ENCODE measurements around the gene SVEP1.
"Not testable (repeated sequence)": the region's sequence is repeated elsewhere in the genome, so short reads cannot be mapped to it uniquely, and the experiment has no call there.

The SVEP1 gene

DNA sequence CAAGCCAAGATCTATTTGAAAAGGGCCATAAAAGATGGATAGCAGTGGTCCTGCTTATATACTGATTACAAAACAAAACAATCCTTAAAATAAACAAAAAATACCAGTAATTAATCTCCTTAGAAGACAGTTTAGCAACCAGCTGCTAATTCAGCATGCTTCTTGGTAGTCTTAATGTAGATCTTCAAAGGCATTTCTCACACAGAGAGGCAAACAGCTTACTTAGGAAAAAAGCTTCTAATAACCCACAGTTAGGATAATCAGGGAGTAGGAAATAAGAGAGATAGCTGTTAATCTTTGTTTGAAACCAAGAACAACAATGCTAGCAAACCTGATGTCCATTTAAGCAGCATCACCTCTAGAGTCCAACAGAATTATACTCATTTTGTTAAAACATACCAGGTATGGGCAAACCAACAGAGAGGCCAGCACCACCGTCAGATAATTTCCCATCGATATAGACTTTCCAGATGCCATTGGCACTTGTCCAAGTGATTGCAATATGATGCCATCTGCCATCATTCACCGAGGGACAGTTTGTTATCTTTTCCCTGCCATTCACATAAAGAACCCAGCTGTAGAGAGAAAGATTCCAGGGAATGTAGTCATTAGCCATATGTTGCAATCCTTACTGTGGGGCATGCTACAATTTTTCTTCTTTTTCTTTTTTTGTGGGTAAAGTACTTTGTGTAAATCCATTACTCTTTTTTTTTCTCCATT, 136.2 kb downstream of the SVEP1 start:
- no peak for DNase-seq

DNA sequence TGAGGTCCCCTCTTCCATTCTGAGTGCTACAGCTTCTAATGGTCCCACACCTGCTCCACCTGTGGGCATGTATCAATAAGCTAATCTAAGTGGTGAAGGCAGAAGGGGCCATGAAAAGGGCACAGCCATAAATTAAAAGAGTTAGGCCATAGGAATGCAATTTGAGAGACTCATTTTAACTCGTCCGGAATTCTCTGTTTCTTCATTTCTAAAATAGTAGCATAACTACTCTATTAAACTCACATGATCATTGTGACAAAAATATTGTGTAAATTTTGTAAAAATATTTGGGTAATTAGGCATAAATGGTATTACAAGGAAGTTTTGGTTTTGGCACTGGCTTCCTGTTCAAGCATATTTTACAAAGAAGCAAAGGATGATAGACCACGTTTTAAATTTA, 138.7 kb downstream of the SVEP1 start:
- no peak for DNase-seq

DNA sequence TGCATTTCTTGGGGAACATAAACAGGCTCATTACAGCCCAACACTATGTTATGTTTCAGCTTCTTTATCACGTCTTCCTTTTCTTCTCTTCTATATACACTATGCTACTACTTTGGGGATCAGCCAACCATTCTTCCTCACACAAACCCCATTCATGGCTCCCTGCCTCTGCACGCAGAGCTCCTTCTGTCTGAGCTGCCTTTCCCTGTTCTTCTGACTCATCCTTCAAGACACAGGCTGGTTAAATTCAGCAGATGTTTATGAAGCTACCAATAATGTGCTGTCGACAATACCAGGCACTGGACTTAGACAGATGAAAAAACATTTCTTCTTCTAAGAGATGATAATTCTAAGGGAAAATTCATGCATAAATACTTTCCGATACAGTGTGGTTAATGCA, 139.4 kb downstream of the SVEP1 start:
- no peak for DNase-seq

DNA sequence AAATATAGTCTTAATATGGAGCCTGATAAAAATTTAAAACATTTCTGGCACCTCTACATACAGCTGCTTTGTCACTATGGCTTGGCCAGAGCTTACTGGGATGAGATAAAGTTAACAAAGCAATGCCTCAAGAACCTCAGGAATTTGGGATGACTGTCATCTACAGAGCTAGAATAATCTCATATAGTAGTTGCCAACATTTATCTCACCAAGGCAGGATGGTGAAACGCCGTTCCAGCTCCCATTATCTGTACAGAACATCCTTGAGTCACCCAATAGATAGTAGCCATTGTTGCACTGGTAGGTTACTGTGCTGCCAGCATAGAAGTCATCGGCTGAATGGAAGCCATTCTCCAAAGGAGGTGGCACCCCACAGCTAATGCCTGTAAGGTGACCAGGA, 147.3 kb downstream of the SVEP1 start:
- no peak for DNase-seq

DNA sequence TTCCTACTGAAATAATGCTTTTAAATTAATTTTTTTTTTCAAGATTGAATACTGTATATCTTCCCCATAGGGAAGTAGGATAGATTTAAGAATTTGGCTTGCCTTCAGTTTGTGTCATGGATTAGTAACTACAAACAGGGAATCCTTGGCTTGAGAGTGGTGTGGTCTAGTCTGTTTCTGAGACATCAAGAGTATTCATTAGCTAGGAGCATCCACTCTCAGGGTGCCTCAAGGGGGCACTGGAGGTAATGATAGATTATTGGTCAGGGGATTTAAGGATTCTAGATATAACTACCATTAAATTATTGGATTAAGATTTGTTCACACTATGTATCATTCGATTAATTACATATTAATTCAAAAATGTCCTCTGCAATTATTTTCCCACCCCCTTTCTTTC, 150.1 kb downstream of the SVEP1 start:
- DNase-seq, result no peak

DNA sequence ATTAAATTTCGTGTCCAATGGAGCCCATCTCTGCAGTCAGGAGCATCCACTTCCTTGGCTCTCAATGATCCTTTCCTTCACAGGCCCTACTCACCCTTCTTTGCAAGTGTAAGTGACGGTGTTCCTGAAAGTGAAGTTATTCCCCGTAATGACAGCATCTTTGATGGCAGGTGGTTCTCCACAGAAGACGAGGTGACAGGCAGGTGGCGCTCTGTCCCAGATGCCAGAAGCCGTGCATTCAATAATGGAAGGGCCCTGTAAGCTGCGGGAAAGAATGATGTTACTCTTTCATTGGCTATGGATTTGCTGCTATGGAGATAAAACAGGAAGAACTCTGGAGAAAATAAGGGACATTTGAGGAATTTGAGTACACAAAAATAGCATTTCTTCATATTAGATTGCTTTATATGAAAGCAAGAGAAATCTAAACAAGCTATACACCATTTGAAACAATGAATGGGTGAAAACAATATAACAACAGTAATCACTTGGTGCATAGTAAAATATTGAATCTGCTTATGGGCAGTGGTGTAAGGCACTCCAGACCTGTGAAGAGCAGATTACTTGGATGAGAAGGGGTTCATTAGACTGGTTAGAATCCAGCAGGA, 151.9 kb downstream of the SVEP1 start:
- DNase-seq, result no peak

DNA sequence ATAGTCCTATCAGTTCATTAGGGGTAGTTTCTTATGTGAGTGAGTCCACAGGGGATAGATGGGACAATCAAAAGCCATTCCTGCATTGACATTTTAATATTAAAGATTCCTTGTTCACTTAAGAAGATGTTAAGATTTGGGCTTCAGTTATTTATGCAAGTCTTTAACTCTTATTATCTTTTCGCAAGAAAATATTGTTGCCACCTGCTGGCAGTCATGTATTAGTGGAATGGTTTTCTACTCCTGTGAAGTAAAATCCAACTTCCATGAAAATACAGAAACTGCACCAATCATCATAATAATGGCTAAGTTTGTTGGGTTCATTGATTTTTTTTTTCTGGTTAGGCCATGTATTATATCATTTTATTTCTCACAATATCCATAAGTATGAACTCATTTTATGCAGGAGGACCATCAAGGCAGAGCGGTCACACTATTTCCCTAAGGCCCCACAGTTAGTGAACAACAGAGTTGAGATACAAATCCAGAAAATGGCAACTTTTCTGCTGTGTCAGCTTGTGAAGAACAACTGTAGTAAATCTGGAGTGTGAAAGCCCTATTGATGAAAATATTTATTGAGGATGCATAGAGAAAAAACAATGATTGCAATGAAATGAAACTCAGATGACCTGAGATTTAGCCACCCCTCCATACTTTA, 153.4 kb downstream of the SVEP1 start:
- no peak for DNase-seq

DNA sequence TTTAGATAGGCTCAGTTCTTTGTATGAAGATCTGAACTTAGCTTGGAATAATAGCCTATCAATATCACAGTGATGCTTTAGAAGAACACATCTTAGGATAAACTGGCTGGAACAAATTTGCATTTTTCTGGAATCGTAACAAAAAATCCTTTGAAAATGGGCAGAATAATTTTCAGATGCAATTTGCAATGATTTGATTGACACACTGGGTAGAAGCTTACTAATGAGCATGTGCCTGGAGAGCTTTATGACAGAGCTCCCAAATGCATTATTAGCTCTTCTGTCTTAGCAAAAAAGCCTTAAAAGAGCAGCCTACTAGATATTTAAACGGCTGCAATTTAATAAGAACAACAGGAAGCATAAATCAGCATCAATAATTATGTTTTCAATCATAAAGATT, 165.1 kb downstream of the SVEP1 start:
- DNase-seq, result no peak

DNA sequence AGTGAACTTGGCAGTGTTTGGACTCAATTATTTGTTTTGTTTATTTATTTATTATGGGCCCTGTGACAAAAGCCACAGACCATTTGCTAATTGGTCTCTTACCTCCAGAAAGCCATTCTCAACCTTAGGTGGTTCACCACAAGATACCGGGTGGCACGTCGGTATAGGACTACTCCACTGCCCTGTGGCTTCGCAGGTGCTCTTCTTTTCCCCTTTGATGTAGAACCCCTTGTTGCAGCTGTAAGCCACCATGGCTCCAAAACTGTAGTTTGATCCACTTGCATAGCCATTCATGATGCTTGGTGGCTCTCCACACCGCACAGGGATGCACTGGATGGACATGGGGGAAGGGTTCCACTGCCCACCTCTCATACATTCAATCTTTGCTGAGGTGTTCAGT, 168.6 kb downstream of the SVEP1 start:
- DNase-seq, result no peak

DNA sequence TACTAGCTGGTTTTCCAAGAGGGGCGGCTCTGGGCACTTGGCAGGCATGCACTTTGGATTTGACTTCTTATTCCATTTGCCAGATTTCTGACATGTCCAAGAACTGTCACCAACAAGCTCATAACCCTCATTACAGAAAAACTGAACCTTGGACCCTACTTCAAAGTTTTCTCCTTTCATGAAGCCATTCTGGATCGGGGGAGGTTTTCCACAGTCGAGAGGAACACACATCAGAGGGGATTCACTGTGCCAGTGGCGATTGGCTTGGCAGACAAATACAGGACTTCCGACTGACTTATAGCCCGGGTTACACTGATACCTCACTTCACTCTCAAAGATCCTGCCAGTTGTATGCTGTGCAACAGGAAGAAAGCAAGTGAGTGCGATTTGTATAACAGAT, 170.9 kb downstream of the SVEP1 start:
- no peak for DNase-seq

DNA sequence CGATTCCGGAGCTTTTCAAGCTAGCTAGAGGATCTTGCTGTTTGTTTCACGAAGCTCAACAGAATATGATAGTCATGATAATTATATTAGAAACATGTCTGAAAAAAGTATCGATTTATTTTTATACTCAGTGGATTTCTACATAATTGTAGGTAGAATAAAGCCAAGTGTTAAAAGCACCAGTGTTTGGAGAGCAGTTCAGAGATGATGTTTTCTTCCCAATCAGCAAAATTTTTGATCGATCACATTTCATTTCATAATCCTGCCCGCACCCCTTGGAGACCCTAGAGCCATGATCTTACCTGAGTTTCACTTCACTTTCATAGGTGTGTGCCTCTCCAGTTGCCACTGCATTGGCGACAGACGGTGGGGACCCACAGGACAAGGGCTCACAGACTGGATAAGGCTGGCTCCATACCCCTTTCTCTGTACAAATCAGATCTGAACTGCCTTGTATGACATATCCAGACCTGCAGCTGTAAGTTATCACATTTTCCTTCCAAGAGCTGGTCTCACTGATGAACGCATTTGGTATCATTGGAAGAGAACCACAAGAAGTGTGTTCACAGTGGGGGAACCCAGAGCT, 173.6 kb downstream of the SVEP1 start:
- DNase-seq, result no peak

DNA sequence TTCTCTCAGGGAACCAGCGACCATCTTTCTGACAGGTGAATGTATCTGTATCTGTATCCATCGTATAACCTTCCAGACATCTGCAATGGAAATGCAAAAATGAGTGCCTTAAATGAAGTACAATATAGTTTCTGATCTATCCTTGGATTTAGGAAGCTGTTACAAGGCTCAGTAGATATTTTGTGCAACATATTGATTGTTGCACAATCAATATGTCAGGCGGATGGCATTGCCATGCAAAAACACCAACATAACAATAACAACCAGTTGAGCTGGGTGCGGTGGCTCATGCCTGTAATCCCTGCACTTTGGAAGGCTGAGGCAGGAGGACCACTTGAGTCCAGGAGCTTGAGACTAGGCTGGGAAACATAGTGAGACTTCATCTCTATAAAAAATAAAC, 175.1 kb downstream of the SVEP1 start:
- DNase-seq, result no peak

DNA sequence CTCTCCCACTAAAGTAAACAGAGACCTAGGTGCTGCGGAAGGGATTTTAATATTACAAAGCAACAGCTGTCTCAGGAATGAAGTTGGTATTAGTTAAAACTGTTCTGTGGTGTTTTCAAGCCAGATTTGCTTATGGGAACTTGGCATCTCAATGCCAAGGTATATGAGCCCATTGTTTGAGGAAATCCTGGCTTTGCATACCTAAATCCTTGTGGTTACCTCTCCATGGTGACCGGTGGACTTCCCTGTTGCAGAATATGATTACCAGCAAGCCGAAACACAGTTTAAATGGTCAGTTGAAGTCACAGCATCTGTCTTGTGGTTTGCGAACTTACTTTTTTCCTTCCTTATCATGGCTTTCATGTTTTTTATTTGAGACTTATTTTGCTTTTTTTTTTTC, 179.6 kb downstream of the SVEP1 start:
- no peak for DNase-seq

DNA sequence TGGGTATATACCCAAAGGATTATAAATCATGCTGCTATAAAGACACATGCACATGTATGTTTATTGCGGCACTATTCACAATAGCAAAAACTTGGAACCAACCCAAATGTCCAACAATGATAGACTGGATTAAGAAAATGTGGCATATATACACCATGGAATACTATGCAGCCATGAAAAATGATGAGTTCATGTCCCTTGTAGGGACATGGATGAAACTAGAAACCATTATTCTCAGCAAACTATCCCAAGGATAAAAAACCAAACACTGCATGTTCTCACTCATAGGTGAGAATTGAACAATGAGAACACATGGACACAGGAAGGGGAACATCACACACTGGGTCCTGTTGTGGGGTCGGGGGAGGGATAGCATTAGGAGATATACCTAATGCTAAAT, 180.5 kb downstream of the SVEP1 start:
- not testable (repeated sequence) for DNase-seq

DNA sequence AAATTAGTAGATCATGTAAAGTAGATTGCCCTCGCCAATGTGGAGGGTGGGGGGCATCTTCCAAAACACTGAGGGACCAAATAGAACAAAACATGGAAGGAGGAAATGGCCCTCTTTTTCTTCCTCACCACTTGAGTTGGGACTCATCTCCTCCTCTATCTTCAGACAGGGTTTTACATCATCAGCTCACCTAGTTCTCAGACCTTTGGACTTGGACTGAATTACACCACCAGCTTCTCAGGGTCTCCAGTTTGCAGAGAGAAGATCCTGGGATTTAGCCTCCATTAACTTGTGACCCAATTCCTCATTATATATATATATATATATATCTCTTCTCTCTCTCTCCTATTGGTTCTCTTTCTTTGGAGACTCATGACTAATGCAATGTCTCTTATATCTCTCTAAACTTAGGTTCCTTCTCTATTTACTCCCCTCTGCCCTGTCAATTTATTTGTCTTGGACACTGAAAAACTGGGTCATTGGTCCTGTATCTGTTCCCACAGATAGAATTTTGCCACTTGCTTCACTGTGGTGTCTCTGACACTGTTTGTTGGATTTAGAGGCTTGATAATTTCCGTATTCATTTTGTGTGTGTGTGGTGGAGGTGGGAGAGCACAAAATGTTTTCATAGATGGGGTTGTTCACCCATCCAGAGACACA, 187.6 kb downstream of the SVEP1 start:
- DNase-seq, result no peak

DNA sequence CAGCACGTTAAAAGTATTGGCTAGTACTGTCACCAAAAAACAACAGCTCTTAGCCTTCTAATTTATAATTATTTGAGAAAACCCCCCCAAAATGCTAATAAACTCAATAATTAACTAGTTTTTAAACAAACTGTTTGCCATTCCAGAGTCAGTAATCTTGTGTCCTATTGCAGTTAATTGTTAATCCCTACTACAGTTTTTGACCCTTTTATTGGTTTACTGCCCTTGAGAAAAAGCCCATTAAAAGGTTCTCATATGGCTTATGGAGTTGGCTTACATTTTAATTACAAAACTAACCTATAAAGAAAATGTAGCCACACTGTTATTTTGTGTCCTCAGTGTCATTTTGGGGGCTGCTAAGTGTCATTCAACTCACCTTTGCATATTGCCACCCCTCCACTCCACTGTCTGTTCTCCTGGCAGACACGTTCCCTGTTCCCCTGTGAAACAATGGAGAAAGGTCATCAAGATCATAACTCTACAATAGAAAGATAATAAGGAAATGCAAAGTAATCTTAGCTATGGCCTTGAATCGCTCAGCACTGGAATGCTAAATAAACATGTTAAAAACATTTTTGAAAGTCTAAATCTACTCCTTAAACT, 190.3 kb downstream of the SVEP1 start:
- no peak for DNase-seq

DNA sequence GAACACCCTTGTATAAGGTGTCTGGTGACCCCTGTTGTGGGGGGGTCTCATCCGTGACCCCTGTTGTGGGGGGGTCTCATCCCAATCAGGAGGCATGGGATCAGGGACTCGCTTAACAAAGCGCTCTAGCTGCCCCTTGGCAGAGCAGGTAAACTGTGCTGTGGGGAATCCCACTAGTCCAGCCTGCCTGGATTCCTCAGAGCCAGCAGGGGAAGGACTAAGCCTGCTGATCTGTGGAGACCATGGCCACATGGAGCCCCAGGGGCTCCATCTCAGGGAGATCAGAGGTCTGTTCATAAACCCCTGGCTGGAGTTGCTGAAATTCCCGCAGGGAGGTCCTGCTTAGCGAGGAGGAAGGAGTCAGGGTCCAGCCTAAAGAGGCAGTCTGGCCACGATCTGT, 196.1 kb downstream of the SVEP1 start:
- DNase-seq, result no peak

DNA sequence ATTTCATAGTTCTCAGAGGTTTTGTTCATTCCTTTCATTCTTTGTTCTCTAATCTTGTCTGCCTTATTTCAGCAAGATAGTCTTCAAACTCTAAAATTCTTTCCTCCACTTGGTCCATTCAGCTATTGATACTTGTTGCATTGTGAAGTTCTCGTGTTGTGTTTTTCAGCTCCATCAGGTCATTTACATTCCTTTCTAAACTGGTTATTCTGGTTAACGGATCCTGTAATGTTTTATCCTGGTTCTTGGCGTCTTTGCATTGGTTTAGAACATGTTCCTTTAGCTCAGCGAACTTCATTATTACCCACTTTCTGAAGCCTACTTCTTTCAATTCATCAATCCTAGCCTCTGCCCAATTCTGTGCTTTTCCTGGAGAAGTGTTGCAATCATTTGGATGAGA, 196.8 kb downstream of the SVEP1 start:
- DNase-seq, result no peak

DNA sequence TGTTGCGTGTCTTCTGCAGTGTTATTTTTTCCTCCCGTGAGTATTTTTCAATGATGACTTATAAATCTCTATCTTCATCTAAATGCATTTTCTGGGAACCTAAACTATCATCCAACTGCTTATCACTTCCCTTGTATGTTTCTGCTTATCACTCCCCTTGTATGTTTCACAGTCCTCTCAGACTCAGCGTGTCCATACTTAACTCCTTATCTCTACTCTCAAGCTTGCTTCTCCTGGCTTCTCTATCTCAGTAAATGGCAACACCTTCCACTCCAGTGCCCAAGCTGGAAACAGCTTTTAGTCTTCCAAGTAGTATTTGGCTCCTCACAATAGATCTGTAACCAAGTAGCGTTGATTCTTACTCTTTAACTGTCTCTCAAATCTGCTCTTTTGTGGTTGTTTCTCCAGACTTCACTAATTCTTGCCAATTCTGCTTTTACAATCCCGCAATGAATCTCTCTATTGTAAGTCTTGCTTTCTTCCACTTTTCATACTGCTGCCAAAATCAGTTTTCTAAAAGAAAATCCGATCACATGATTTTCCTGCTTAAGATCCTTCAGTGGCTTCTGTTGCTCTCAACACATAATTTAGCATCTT, 208.0 kb downstream of the SVEP1 start:
- DNase-seq, result no peak

DNA sequence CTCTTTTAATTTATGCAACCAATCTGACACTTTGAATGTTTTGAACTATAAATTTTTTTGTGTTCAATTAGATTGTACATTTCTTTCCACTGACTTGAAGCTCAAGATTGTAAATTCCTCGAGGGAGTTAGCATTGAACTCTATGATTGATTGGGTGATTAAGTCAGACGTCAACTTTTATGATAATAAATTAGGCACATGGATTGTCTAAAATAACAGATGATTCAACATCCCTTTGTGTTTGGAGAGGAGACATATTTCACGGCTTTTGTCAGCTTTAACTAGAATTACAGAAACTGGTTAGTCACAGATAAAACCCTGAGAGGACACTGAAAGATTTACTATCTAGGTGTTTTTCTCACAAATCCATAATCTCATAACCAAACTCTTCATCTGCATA, 209.2 kb downstream of the SVEP1 start:
- DNase-seq, result no peak

DNA sequence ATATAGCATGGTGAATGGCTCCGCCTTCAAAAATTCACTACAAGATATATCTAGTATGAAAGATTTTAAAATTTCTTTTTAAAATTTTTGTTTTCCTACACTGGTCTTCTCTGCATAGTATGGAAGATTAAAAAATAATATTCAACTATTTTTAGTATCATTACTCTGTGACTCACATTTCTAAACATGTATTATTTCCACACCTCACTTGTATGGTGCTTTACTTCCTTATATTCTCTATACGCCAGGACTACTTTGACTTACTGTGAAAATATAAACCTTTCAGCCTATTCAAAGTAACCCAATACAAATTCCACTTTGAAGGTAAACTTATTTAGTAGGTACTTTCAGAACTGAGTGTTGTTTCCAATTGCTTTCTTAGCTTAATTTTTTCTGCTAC, 215.1 kb downstream of the SVEP1 start:
- DNase-seq, result no peak

DNA sequence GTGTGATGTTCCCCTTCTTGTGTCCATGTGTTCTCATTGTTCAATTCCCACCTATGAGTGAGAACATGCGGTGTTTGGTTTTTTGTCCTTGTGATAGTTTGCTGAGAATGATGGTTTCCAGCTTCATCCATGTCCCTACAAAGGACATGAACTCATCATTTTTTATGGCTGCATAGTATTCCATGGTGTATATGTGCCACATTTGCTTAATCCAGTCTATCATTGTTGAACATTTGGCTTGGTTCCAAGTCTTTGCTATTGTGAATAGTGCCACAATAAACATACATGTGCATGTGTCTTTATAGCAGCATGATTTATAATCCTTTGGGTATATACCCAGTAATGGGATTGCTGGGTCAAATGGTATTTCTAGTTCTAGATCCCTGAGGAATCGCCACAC, 220.5 kb downstream of the SVEP1 start:
- DNase-seq, result not testable (repeated sequence)

DNA sequence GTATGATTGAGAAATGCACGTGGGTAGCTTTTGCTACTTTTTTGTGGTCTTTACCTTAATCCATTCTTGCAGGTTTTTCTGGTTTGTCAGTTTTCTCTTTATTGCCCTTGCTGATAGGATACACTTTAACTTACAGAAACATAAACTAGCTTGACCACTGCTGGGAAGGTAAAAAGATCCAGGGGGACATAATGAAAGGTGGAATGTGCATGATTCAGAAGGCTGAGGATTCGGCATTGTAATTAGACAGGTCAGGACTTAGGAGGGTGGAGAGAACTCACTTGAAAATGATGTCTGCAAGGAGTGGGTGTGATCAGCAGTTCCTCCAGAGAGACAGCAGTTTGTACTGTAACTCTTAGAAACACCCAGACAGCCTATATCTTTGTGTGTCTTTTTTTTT, 222.0 kb downstream of the SVEP1 start:
- no peak for DNase-seq
